Neuronal stem cell (in vitro differentiated cells): ENCODE results near the gene SDR39U1.
A peak's percentile ranks its signal among the peaks of the same experiment; 100 is the strongest.

Source experiments
- DNase-seq: peaks from one replicate; pipeline ENCODE4 v3.0.0-alpha.2; 2013; ENCODE audit warnings: low spot score
- H2AFZ ChIP-seq: one replicate; pipeline ENCODE4 v1.6.1; 2013; ENCODE audit warnings: mild to moderate bottlenecking, low read length, inconsistent platforms
- H2AK5ac ChIP-seq: 2 replicates; pipeline ENCODE4 v1.6.1; 2013; ENCODE audit warnings: low read depth, mild to moderate bottlenecking, inconsistent platforms, low read length, moderate library complexity, mixed read lengths
- H2BK120ac ChIP-seq: 2 replicates; pipeline ENCODE4 v1.6.1; 2013; ENCODE audit warnings: low read depth, mild to moderate bottlenecking, inconsistent platforms, low read length, moderate library complexity, mixed read lengths
- H2BK12ac ChIP-seq: one replicate; pipeline ENCODE4 v1.6.1; 2013; ENCODE audit warnings: low read length, inconsistent platforms
- H2BK15ac ChIP-seq: 2 replicates; pipeline ENCODE4 v1.6.1; 2013; ENCODE audit warnings: mild to moderate bottlenecking, low read length, inconsistent platforms, mixed read lengths
- H2BK5ac ChIP-seq: one replicate; pipeline ENCODE4 v1.6.1; 2013; ENCODE audit warnings: inconsistent platforms, mild to moderate bottlenecking, low read length, moderate library complexity
- H3K14ac ChIP-seq: one replicate; pipeline ENCODE4 v1.6.1; 2013; ENCODE audit warnings: low read length, inconsistent platforms
- H3K18ac ChIP-seq: 2 replicates; pipeline ENCODE4 v1.6.1; 2013; ENCODE audit warnings: low read length, inconsistent platforms
- H3K23ac ChIP-seq: 2 replicates; pipeline ENCODE4 v1.6.1; 2013; ENCODE audit warnings: low read depth, mild to moderate bottlenecking, mixed read lengths, low read length, inconsistent platforms; ENCODE audit not compliant: poor library complexity
- H3K27ac ChIP-seq: replicated peaks from 3 replicates; pipeline ENCODE4 v1.5.1; 2013; ENCODE audit warnings: low read length, inconsistent platforms
- H3K27me3 ChIP-seq, 3 experiments: 2 replicates each; pipeline ENCODE4 v1.6.1; 2013; ENCODE audit warnings: low read length in 3 of 3, mild to moderate bottlenecking in 2 of 3, inconsistent platforms in 1 of 3, low read depth in 1 of 3, mixed read lengths in 1 of 3, moderate library complexity in 1 of 3; ENCODE audit not compliant: control insufficient read depth in 3 of 3, insufficient read depth in 3 of 3
- H3K36me3 ChIP-seq, 2 donors: replicated peaks in 1 of 2; 2 replicates each; pipeline ENCODE4 v1.6.1; 2013; ENCODE audit warnings: low read length in 2 of 2; ENCODE audit not compliant: control insufficient read depth in 2 of 2, insufficient read depth in 2 of 2
- H3K4ac ChIP-seq: 2 replicates; pipeline ENCODE4 v1.6.1; 2013; ENCODE audit warnings: inconsistent platforms, mild to moderate bottlenecking, low read length, moderate library complexity
- H3K4me1 ChIP-seq, 2 donors: 1 replicate in 1 of 2; 2 replicates in 1 of 2; pipeline ENCODE4 v1.6.1; 2013; ENCODE audit warnings: low read length in 2 of 2, low read depth in 1 of 2; ENCODE audit not compliant: control insufficient read depth in 2 of 2, insufficient read depth in 1 of 2
- H3K4me2 ChIP-seq: one replicate; pipeline ENCODE4 v1.6.1; 2013; ENCODE audit warnings: mild to moderate bottlenecking, low read length, inconsistent platforms; ENCODE audit not compliant: insufficient read depth, poor library complexity, severe bottlenecking
- H3K4me3 ChIP-seq, 2 donors: 2 replicates each; pipeline ENCODE4 v1.5.1; 2013; ENCODE audit warnings: low read length in 2 of 2, mild to moderate bottlenecking in 2 of 2, inconsistent platforms in 1 of 2, moderate library complexity in 1 of 2
- H3K79me1 ChIP-seq: one replicate; pipeline ENCODE4 v1.6.1; 2013; ENCODE audit warnings: low read depth, mild to moderate bottlenecking, inconsistent platforms, low read length, moderate library complexity
- H3K9ac ChIP-seq: one replicate; pipeline ENCODE4 v1.6.1; 2013; ENCODE audit warnings: mild to moderate bottlenecking, low read depth, low read length, inconsistent platforms; ENCODE audit not compliant: poor library complexity
- H3K9me3 ChIP-seq, 2 donors: replicated peaks in 1 of 2; 2 replicates each; pipeline versions ENCODE3 to v1.6.1; 2013; ENCODE audit warnings: low read length in 2 of 2, mild to moderate bottlenecking in 2 of 2, inconsistent platforms in 1 of 2, low read depth in 1 of 2, mixed read lengths in 1 of 2, moderate library complexity in 1 of 2; ENCODE audit not compliant: control insufficient read depth in 2 of 2, insufficient read depth in 1 of 2
- H4K8ac ChIP-seq: one replicate; pipeline ENCODE4 v1.6.1; 2013; ENCODE audit warnings: low read depth, mild to moderate bottlenecking, inconsistent platforms, low read length, moderate library complexity
- H4K91ac ChIP-seq: one replicate; pipeline ENCODE4 v1.6.1; 2013; ENCODE audit warnings: low read length, low read depth, mild to moderate bottlenecking, inconsistent platforms; ENCODE audit not compliant: poor library complexity
- WGBS, 2 donors: extraction: QIAGEN DNeasy Blood & Tissue Kit; methylation state at CpG; one replicate each; pipeline ENCODE4 v1.1.7; 2013; ENCODE audit warnings: missing lambda C conversion rate in 2 of 2, mixed read lengths in 1 of 2; ENCODE audit not compliant: insufficient read length in 2 of 2, insufficient replicate concordance in 1 of 2; ENCODE audit errors: extremely low coverage in 2 of 2; 5-methylcytosine and 5-hydroxymethylcytosine counted together

Gene SDR39U1

DNA sequence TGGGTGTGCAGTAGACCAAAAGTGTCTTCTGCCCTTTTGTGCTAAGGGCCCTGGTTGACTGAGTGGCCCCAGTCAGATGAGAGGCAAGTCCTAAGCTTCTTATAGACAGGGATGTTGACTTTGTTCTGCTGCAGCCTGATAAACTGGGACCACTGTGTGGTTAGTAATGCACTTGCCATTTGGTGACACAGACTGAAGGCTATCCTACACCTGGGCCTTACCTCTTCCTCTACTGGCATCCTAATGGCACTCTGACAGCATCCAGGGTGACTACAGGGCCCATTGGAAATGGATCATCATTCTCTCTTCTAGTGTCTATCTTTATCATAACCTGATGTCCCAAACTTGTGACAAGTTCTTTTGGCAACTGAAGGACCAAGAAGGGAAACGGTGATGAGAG, 3.3 kb downstream of the SDR39U1 start:
- no peak overlapping the region for H3K18ac ChIP-seq
- H3K4me3 ChIP-seq = no peak overlapping the region
- no peak overlapping the region for H2BK120ac ChIP-seq
- H3K27ac ChIP-seq = no peak overlapping the region
- H3K4me2 ChIP-seq = no peak overlapping the region
- no peak overlapping the region for H4K8ac ChIP-seq
- no CpG with 5 or more reads among the region's 1 CpG for WGBS, 2 donors
- no peak for DNase-seq
- H3K36me3 ChIP-seq = peaks cover 28 to 58% of the 10 kb centered on the region in 2 donors
- no peak overlapping the region for H2AK5ac ChIP-seq
- no peak overlapping the region for H2BK5ac ChIP-seq
- no peak overlapping the region for H4K91ac ChIP-seq
- no peak overlapping the region for H3K9ac ChIP-seq
- H3K4ac ChIP-seq = no peak overlapping the region
- H2BK15ac ChIP-seq = no peak overlapping the region
- H3K9me3 ChIP-seq = no peaks in the 10 kb centered on the region
- no peaks in the 10 kb centered on the region for H3K79me1 ChIP-seq
- H3K4me1 ChIP-seq = peaks cover 3 to 11% of the 10 kb centered on the region in 2 donors
- no peak overlapping the region for H2BK12ac ChIP-seq
- no peak overlapping the region for H2AFZ ChIP-seq
- no peak overlapping the region for H3K14ac ChIP-seq
- no peaks in the 10 kb centered on the region for H3K27me3 ChIP-seq
- H3K23ac ChIP-seq = no peak overlapping the region

DNA sequence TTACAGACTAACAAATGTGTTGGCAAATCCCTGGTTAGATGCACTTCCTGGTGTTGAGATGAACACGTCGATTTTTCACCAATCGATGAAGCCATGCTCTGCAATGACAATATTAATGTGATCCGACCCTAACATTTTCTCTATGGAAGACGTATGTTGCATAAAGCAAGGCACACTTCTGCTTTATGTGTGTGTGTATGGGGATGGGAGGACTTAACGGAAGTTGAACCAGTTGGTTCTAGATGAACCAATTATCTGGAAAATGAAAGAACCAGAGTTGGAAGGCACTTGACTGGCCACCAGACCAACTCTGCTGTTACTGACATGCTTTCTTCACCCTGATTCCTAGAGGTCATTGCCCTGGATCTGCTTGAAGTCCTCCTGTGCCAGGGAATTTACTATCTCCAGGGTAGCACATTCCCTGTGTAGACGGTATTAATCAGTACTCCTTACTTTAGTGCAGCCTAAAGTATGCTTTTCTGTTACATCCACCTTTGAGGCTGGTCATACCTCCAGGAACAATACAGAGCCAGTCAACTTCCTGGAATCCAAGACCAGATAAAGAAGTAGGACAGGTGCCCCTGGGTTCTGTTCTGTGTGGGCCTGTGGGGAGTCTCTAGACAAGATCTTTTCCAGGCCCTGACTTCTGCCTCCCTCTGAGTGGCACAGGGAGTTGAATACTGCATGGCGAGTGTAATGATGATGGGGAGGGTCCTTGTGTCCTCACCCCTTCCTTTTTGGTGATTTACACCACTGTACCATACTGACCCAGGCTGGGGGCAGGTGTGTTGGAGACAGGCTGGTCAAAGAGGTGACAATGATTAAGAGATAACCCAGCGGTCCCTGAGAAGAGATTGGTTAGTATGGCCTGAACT, 4.1 kb downstream of the SDR39U1 start:
- no CpG with 5 or more reads among the region's 9 CpGs for WGBS, 2 donors
- H2AK5ac ChIP-seq = no peak overlapping the region
- H3K14ac ChIP-seq = no peak overlapping the region
- H2BK120ac ChIP-seq = no peak overlapping the region
- H3K36me3 ChIP-seq = peaks cover 30 to 64% of the 10 kb centered on the region in 2 donors
- H2BK15ac ChIP-seq = no peak overlapping the region
- H3K4me1 ChIP-seq = peaks cover 3 to 9% of the 10 kb centered on the region in 2 donors
- no peak overlapping the region for H3K18ac ChIP-seq
- H4K8ac ChIP-seq = no peak overlapping the region
- H2AFZ ChIP-seq = no peak overlapping the region
- H2BK5ac ChIP-seq = no peak overlapping the region
- no peak overlapping the region for H3K27ac ChIP-seq
- no peak overlapping the region for H2BK12ac ChIP-seq
- H3K9ac ChIP-seq = peak overlapping the region; percentile 26
- H3K27me3 ChIP-seq = no peaks in the 10 kb centered on the region
- H4K91ac ChIP-seq = no peak overlapping the region
- no peak for DNase-seq
- H3K9me3 ChIP-seq = no peaks in the 10 kb centered on the region
- H3K4me2 ChIP-seq = no peak overlapping the region
- no peaks in the 10 kb centered on the region for H3K79me1 ChIP-seq
- no peak overlapping the region for H3K4me3 ChIP-seq
- no peak overlapping the region for H3K23ac ChIP-seq
- H3K4ac ChIP-seq = no peak overlapping the region

DNA sequence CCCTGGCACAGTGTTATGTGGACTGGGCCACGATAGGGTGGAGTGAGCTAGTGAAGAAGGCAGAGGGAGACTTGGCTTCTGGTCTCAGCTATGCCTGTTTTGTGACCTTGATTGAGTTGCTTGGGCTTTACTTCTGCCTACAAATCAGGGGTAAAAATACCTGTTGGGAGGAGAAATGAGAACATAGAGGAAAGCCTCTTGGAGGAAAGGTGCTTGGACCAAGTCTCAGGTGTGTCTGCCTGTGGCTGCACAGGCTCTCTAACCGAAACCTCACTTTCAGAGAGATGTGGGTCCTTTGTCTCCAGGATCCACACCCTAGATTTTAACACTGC, 4.9 kb downstream of the SDR39U1 start:
- H3K27me3 ChIP-seq = no peaks in the 10 kb centered on the region
- H3K27ac ChIP-seq = no peak overlapping the region
- H2AFZ ChIP-seq = no peak overlapping the region
- H2BK15ac ChIP-seq = no peak overlapping the region
- H3K9ac ChIP-seq = no peak overlapping the region
- no CpG with 5 or more reads among the region's 2 CpGs for WGBS, 2 donors
- no peak overlapping the region for H3K18ac ChIP-seq
- no peak overlapping the region for H2BK5ac ChIP-seq
- no peak overlapping the region for H4K8ac ChIP-seq
- H3K4ac ChIP-seq = no peak overlapping the region
- H3K9me3 ChIP-seq = no peaks in the 10 kb centered on the region
- no peak overlapping the region for H2AK5ac ChIP-seq
- H4K91ac ChIP-seq = no peak overlapping the region
- peaks cover under 1% of the 10 kb centered on the region for H3K79me1 ChIP-seq
- no peak overlapping the region for H2BK120ac ChIP-seq
- no peak overlapping the region for H2BK12ac ChIP-seq
- DNase-seq = no peak
- no peak overlapping the region for H3K23ac ChIP-seq
- H3K14ac ChIP-seq = no peak overlapping the region
- H3K4me2 ChIP-seq = no peak overlapping the region
- H3K36me3 ChIP-seq = peaks cover 33 to 72% of the 10 kb centered on the region in 2 donors
- H3K4me1 ChIP-seq = peaks cover 3 to 8% of the 10 kb centered on the region in 2 donors
- H3K4me3 ChIP-seq = no peak overlapping the region

DNA sequence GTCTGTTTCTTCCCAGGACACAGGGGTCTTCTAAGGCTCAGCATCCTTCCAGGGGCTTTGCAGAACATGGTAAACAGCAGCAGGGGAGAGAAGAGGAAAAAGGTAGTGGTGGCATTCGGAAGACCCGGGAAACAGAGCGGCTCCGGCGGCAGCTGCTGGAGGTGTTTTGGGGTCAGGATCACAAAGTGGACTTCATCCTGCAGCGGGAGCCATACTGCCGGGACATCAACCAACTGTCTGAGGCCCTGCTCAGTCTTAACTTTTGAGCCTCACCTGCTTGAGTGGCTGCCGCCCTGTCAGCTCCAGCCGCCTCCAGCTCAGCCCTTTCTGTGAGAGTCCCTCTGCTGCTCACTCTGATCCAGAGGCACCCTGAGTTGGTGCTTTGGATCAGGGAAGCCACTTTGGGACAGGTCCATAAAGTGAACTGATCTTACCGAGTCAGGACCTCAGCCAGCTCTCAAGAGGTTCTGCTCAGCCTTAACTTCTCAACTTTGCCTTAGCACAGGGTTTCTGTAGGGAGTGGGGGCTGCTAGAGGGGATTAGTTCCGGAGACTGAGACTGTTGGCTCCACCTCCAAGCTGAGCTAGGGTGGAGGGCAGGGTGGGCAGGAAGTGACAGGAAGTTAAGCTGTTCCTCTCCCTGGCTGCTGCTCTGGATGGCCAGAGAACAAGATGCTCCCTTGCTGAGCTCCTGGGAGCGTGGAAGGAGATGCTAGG, 5.4 kb downstream of the SDR39U1 start:
- no peak overlapping the region for H2AK5ac ChIP-seq
- H2AFZ ChIP-seq = no peak overlapping the region
- no peak overlapping the region for H4K8ac ChIP-seq
- H3K9me3 ChIP-seq = no peaks in the 10 kb centered on the region
- H3K14ac ChIP-seq = no peak overlapping the region
- H3K23ac ChIP-seq = no peak overlapping the region
- peaks cover 3 to 8% of the 10 kb centered on the region in 2 donors for H3K4me1 ChIP-seq
- no peak overlapping the region for H3K27ac ChIP-seq
- peaks cover 5% of the 10 kb centered on the region for H3K79me1 ChIP-seq
- no CpG with 5 or more reads among the region's 12 CpGs for WGBS, 2 donors
- H3K4me3 ChIP-seq = no peak overlapping the region
- no peak overlapping the region for H2BK12ac ChIP-seq
- no peak overlapping the region for H2BK15ac ChIP-seq
- no peaks in the 10 kb centered on the region for H3K27me3 ChIP-seq
- H4K91ac ChIP-seq = no peak overlapping the region
- no peak overlapping the region for H2BK5ac ChIP-seq
- H3K36me3 ChIP-seq = peaks cover 37 to 77% of the 10 kb centered on the region in 2 donors
- no peak overlapping the region for H3K4me2 ChIP-seq
- H3K4ac ChIP-seq = no peak overlapping the region
- no peak for DNase-seq
- no peak overlapping the region for H2BK120ac ChIP-seq
- no peak overlapping the region for H3K18ac ChIP-seq
- no peak overlapping the region for H3K9ac ChIP-seq
